Pancreas (tissue), 10 donors: ENCODE results near the gene CRACR2B. TPM values are rescaled to one million over a fixed set of nuclear protein-coding genes. Genes with fewer than 3 reads are reported as not detected.

ENCODE experiments used
- ATAC-seq, 4 donors: fragments of 200-7000 bp; cut with Tn5 transposase; one replicate each; pipeline versions ENCODE4 v1.8.0 to v1.9.1; 2020; ENCODE audit warnings: mild to moderate bottlenecking in 4 of 4, moderate library complexity in 4 of 4
- DNase-seq, 6 donors: peaks; one replicate each; pipeline ENCODE4 v3.0.0-alpha.2; 2020
- FAIRE-seq: peaks from 2 replicates; lab custom pipeline; 2012; peaks lifted over from hg19 to GRCh38; lab: Jason Lieb, UNC
- H3K27ac ChIP-seq, 4 donors: fragments of 200-600 bp; sonication (generic); 1 replicate in 3 of 4; 2 replicates in 1 of 4; pipeline versions ENCODE4 v1.5.0 to v1.8.0; 2020
- H3K27me3 ChIP-seq, 4 donors: fragments of 200-600 bp; one replicate each; pipeline ENCODE4 v1.8.0; 2021
- H3K36me3 ChIP-seq, 3 donors: fragments of 200-600 bp; sonication (generic) in 1 of 3; one replicate each; pipeline versions ENCODE4 v1.5.0 to v1.8.0; 2020 to 2021
- H3K4me1 ChIP-seq, 3 donors: fragments of 200-600 bp; one replicate each; pipeline ENCODE4 v1.8.0; 2021
- H3K4me3 ChIP-seq, 4 donors: fragments of 200-600 bp; sonication (generic) in 2 of 4; one replicate each; pipeline versions ENCODE4 v1.5.0 to v1.8.0; 2020 to 2021
- H3K9me3 ChIP-seq, 4 donors: fragments of 200-600 bp; one replicate each; pipeline ENCODE4 v1.8.0; 2021
- WGBS, 2 donors: extraction: QIAGEN DNeasy Blood & Tissue Kit; methylation state at CpG; one replicate each; pipeline ENCODE4 v1.1.7; 2013; 5-methylcytosine and 5-hydroxymethylcytosine counted together
- intact Hi-C, 3 donors: fragments of 100-400 bp; cut with DNase I; formaldehyde crosslinking; loops; one replicate each; pipeline versions ENCODE4 v1.11.1 to v1.14.2; 2022
- polyA plus RNA-seq, 2 donors: library from polyadenylated mRNA; stranded (reverse); fragments of 200-250 nt; gene quantifications; one replicate each; pipeline ENCODE4 v1.2.3, GENCODE V29; 2013
- total RNA-seq, 6 donors: library from RNA; stranded (reverse); fragmentation: NEBNext Ultra II Directional in 4 of 6; extraction: Animal tissue kit (Norgen Biotek cat#: 25700) in 4 of 6; gene quantifications; one replicate each; pipeline versions ENCODE4 v1.2.1 to v1.2.4, GENCODE V29; 2021 to 2023
- TF ChIP-seq, protein P1 (sequence below), 4 donors: fragments of 200-600 bp; sonication (generic) in 3 of 4; IDR thresholded peaks; one replicate each; pipeline versions ENCODE4 v1.5.0 to v1.8.0; 2021; ENCODE audit warnings: antibody characterized with exemption in 4 of 4
- donor health status: healthy with polysubstance abuse.
- donor health status: DM: no; HTN: no; CAD: no; lungs with moderate emphysema.
- donor health status: DM: no; HTN: no; CAD: no.
- donor health status: control.
- donor health status: control.
- donor health status: Bipolar disorder and iron deficiency.
- donor health status: DM: yes; HTN: yes; CAD: no.
- donor health status: DM: no; HTN: no; CAD: no.
- donor health status: DM: no; HTN: no; CAD: no.
- donor health status: DM: yes; HTN: yes; CAD: no.

CRACR2B gene
- total and polyA plus RNA-seq, 8 donors: 60.6 to 378 (median 125) TPM

DNA sequence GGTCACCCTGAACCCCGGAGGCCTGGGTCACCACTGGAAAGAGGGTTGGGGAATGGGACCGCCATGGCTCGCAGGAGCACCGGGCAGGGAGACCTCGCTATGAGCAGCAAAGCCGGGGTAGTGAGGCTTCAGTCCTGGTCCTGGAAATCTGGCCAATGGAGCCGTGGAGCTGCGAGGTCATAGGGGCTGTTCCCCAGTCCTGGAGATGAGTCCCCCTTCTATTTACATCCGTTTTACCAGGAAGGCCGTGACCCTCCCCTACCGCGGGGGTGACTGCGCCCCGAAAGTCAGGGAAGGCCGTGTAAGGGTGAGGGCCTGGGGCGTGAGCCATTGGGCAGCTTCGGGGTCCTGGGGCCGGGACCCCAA lies 23.1 kb upstream of the CRACR2B start:
- H3K4me3 ChIP-seq: peak overlapping the region; percentile 40 to 62 (median 54)
- TF ChIP-seq, protein P1, sequence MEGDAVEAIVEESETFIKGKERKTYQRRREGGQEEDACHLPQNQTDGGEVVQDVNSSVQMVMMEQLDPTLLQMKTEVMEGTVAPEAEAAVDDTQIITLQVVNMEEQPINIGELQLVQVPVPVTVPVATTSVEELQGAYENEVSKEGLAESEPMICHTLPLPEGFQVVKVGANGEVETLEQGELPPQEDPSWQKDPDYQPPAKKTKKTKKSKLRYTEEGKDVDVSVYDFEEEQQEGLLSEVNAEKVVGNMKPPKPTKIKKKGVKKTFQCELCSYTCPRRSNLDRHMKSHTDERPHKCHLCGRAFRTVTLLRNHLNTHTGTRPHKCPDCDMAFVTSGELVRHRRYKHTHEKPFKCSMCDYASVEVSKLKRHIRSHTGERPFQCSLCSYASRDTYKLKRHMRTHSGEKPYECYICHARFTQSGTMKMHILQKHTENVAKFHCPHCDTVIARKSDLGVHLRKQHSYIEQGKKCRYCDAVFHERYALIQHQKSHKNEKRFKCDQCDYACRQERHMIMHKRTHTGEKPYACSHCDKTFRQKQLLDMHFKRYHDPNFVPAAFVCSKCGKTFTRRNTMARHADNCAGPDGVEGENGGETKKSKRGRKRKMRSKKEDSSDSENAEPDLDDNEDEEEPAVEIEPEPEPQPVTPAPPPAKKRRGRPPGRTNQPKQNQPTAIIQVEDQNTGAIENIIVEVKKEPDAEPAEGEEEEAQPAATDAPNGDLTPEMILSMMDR (IDR thresholded peaks at IDR 0.05): no peak
- no peaks in the 10 kb centered on the region for H3K36me3 ChIP-seq
- peak in 2 of 6 donors; percentile 43 to 76 for DNase-seq
- peaks cover 7 to 16% (median 12%) of the 10 kb centered on the region in 3 donors for H3K4me1 ChIP-seq
- H3K9me3 ChIP-seq: no peaks in the 10 kb centered on the region
- H3K27me3 ChIP-seq: no peaks in the 10 kb centered on the region
- ATAC-seq: no peak
- WGBS, 2 donors: 9 to 11% methylated on average over 18 of the region's 18 CpGs
- intact Hi-C loops: no loop called here
- FAIRE-seq: no peak
- peak overlapping the region; percentile 66 to 87 (median 78) for H3K27ac ChIP-seq

DNA sequence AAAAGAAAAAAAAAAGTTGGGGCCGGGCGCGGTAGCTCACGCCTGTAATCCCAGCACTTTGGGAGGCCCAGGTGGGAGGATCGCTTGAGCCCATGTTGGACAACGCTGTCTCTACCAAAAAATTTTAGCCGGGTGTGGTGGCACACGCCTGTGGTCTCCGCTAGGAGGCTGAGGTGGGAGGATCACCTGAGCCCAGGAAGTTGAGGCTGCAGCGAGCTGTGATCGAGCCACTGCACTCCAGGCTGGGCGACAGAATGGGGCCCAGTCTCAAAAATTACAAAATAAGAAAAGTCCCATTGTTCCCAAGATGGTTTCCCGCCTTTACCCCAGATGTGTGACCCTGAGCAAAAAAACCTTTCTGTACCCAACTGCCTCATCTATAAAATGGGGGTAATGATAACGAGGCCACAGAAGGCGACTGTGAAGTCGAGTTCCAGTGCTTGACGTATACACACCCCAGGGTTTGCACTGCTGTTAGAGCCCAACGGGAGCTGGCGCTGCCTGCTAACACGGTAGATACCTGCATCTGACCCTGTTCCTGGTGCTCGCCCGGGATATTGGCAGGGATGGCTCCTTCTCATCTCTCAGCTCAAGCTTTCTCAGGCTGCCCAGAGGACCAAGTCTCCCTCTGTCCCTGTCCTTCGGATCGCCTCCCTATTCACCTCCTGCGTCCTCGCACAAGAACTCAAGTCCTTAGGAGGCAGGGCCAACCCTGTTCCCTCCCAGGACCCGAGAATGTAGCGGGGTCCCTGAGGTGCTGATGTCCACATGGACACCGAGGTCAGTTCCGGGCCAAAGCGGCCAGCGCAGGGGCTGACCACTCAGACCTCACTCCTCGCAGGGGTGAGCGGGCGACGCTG lies 19.1 kb upstream of the CRACR2B start:
- Histone ChIP-seq H3K4me1 (peaks cover 7 to 28% (median 18%) of the 10 kb centered on the region in 3 donors), H3K27ac (peak overlapping the region; percentile 69 to 97 (median 94)), H3K36me3 (peaks cover 0 to 16% (median 13%) of the 10 kb centered on the region in 3 donors), H3K27me3 (no peaks in the 10 kb centered on the region), H3K9me3 (no peaks in the 10 kb centered on the region), H3K4me3 (peak overlapping the region; percentile 90 to 100 (median 94))
- ATAC-seq (peak in 1 of 4 donors; percentile 0), FAIRE-seq (no peak), DNase-seq (no peak)
- TF ChIP-seq, protein P1 (IDR thresholded peaks at IDR 0.05): no peak
- intact Hi-C loops: no loop called here
- 30 to 33% methylated on average over 36 of the region's 36 CpGs for WGBS, 2 donors

DNA sequence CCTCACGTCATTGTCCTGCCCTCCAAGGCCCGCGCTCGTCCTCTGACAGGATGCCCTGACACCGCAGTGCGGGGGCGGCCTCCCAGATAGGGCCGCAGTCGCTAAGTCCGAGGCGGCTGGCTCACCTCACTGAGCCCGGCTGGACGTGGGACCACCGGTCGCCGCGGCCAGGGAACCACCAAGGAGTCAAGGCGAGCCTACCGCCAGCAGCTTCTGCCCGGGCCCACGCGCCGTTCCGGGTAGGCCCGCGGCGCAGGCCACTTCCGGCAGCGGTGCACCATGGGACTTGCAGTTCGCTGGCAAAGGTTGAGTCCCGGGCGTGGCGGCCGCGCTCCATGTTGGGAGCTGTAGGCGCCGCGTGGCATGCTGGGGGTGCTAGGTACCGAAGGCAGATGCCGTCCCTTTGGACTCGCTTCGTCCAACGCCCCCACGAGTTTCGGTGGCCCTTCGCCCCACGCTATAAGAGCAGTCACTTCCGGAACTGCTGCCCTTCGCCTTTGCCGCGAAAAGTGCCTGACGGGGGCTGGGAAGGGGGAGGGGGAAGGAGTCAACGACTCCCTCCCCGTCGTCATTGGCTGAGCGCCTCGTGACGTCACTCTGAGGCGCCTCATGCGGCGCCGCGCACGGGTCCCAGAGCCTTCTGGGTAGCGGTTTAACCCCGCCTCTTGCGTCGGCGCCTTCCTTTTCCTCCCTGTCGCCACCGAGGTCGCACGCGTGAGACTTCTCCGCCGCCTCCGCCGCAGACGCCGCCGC lies 18.3 kb upstream of the CRACR2B start, which contains the start of gene RPLP2:
TSS of gene RPLP2 (plus strand) at position 681 of the 753 bp plus-strand sequence. CDS start 268 bp downstream, outside the sequence.
- no peak for FAIRE-seq

DNA sequence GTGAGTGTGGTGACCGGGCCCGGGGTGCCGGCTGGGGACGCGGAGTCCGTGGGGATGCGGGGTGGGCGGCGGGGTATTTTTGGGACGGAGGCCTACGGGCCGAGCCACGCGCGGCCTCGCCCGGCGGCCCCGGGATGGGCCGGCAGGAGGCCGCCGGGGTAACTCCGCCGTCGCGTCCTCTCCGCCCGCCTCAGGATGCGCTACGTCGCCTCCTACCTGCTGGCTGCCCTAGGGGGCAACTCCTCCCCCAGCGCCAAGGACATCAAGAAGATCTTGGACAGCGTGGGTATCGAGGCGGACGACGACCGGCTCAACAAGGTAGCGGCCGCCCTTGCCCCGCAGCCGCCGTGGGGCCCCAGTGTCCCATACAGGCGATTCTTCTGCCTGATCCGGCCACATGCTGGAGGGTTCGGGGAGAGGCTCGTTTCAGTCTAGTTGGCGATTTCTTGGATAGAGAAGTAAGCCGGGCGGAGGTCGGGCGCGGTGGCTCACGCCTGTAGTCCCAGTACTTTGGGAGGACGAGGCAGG lies 17.6 kb upstream of the CRACR2B start:
- H3K36me3 ChIP-seq: peaks cover 0 to 18% (median 13%) of the 10 kb centered on the region in 3 donors
- ATAC-seq: peak in 3 of 4 donors; percentile 0 to 13 (median 1)
- H3K27ac ChIP-seq: peak overlapping the region; percentile 69 to 97 (median 94)
- FAIRE-seq: no peak
- H3K9me3 ChIP-seq: no peaks in the 10 kb centered on the region
- intact Hi-C loops: no loop called here
- peak overlapping the region; percentile 90 to 100 (median 94) for H3K4me3 ChIP-seq
- no peaks in the 10 kb centered on the region for H3K27me3 ChIP-seq
- peak in 1 of 6 donors; percentile 77 for DNase-seq
- TF ChIP-seq, protein P1 (IDR thresholded peaks at IDR 0.05): no peak
- WGBS, 2 donors: 0 to 1% methylated on average over 29 to 55 of the region's 55 CpGs
- peaks cover 4 to 20% (median 11%) of the 10 kb centered on the region in 3 donors for H3K4me1 ChIP-seq

More for the DNA sequence above, 18.3 kb upstream of the CRACR2B start, which contains the start of gene RPLP2:
- H3K27me3 ChIP-seq: no peaks in the 10 kb centered on the region
- H3K4me1 ChIP-seq: peaks cover 4 to 24% (median 14%) of the 10 kb centered on the region in 3 donors
- WGBS, 2 donors: 0% methylated on average over 70 to 81 of the region's 81 CpGs
- H3K9me3 ChIP-seq: no peaks in the 10 kb centered on the region
- peak within 1 kb of the TSS; percentile 69 to 97 (median 94) for H3K27ac ChIP-seq
- H3K4me3 ChIP-seq: peak within 1 kb of the TSS; percentile 90 to 100 (median 94)
- TF ChIP-seq, protein P1 (IDR thresholded peaks at IDR 0.05): no peak
- H3K36me3 ChIP-seq: peaks cover 0 to 18% (median 13%) of the 10 kb centered on the region in 3 donors
- ATAC-seq: peak; percentile 89 to 94 (median 89)
- DNase-seq: peak; percentile 97 to 99 (median 98)
- intact Hi-C loops: no loop called here
